K562 (cell line): ENCODE results near the gene PEX13. TPM values are rescaled to one million over a fixed set of nuclear protein-coding genes. Genes with fewer than 3 reads are reported as not detected.

Source experiments
- ATAC-seq: fragments of 200-7000 bp; cut with Tn5 transposase; 3 replicates; pipeline ENCODE4 v1.9.1; 2020; ENCODE audit warnings: moderate library complexity
- BruUV-seq: library from RNA; stranded (reverse); fragments of 400-500 nt; replicated peaks from 2 replicates; lab custom pipeline; 2021; lab: Mats Ljungman, UMichigan
- CTCF ChIA-PET: fragments of 300-600 bp; formaldehyde crosslinking; extraction: SDS; loops from one replicate; lab custom pipeline; 2021; ENCODE audit warnings: low intra/inter-chr PET ratio; lab: Yijun Ruan, JAX
- POLR2A ChIA-PET: fragments of 300-600, 350-650 bp; sonication (Branson Sonifier 250); formaldehyde crosslinking; extraction: SDS; loops from one replicate; lab custom pipeline; 2021; ENCODE audit warnings: antibody characterized with exemption, inconsistent platforms; lab: Yijun Ruan, JAX
- DNase-seq, 4 experiments: peaks; one replicate each; pipeline versions ENCODE4 v3.0.0 to v3.0.0-alpha.2; 2011 to 2018; ENCODE audit warnings: low spot score in 3 of 4, mixed read lengths in 3 of 4; ENCODE audit errors: extremely low read depth in 1 of 4
- FAIRE-seq: peaks from 2 replicates; lab custom pipeline; 2011; peaks lifted over from hg19 to GRCh38; lab: Jason Lieb, UNC
- H2AFZ ChIP-seq: 2 replicates; pipeline ENCODE4 v1.6.0; 2011; ENCODE audit warnings: low read depth, low read length, control low read depth, inconsistent platforms
- H3K27ac ChIP-seq: fragments of 200-600 bp; 3 replicates; pipeline ENCODE4 v1.8.0; 2011; ENCODE audit warnings: low read depth, mild to moderate bottlenecking, control low read depth, inconsistent platforms, low read length, moderate library complexity, mixed read lengths; ENCODE audit errors: extremely low read depth
- H3K27me3 ChIP-seq, 2 experiments: fragments of 300-600 bp in 1 of 2; 2 replicates in 1 of 2; 3 replicates in 1 of 2; pipeline versions ENCODE4 v1.6.0 to v1.8.0; 2011; ENCODE audit warnings: inconsistent platforms in 2 of 2, low read length in 2 of 2, mild to moderate bottlenecking in 1 of 2, mixed read lengths in 1 of 2, moderate library complexity in 1 of 2; ENCODE audit not compliant: control insufficient read depth in 2 of 2, insufficient read depth in 2 of 2
- H3K36me3 ChIP-seq: fragments of 300-600 bp; 3 replicates; pipeline ENCODE4 v1.8.0; 2011; ENCODE audit warnings: mild to moderate bottlenecking, low read length, inconsistent platforms; ENCODE audit not compliant: control insufficient read depth, insufficient read depth
- H3K4me1 ChIP-seq, 2 experiments: fragments of 200-600 bp in 1 of 2; replicated peaks in 1 of 2; 2 replicates in 1 of 2; 3 replicates in 1 of 2; pipeline versions ENCODE4 v1.5.1 to v1.8.0; 2011; ENCODE audit warnings: inconsistent platforms in 2 of 2, low read length in 2 of 2, mild to moderate bottlenecking in 1 of 2, mixed read lengths in 1 of 2, moderate library complexity in 1 of 2; ENCODE audit not compliant: control insufficient read depth in 2 of 2, insufficient read depth in 2 of 2
- H3K4me2 ChIP-seq: 2 replicates; pipeline ENCODE4 v1.6.1; 2011; ENCODE audit warnings: low read length, control low read depth, inconsistent platforms, mixed read lengths; ENCODE audit not compliant: insufficient read depth
- H3K4me3 ChIP-seq: fragments of 200-600 bp; sonication (generic), shearing (Covaris generic); 2 replicates; pipeline ENCODE4 v1.5.1; 2016; ENCODE audit warnings: control low read depth, inconsistent platforms
- H3K79me2 ChIP-seq: fragments of 200-600 bp; 3 replicates; pipeline ENCODE4 v1.8.0; 2011; ENCODE audit warnings: low read length, inconsistent platforms; ENCODE audit not compliant: control insufficient read depth, insufficient read depth
- H3K9ac ChIP-seq, 2 experiments: 2 replicates each; pipeline versions ENCODE4 v1.6.0 to v1.6.1; 2011; ENCODE audit warnings: low read depth in 2 of 2, low read length in 2 of 2, control low read depth in 1 of 2, inconsistent platforms in 1 of 2, mild to moderate bottlenecking in 1 of 2, mixed read lengths in 1 of 2; ENCODE audit not compliant: insufficient read depth in 1 of 2
- H3K9me1 ChIP-seq: one replicate; pipeline ENCODE4 v1.6.0; 2011; ENCODE audit warnings: inconsistent platforms, mild to moderate bottlenecking, low read length, moderate library complexity; ENCODE audit not compliant: control insufficient read depth, insufficient read depth
- H3K9me3 ChIP-seq: replicated peaks from 2 replicates; pipeline ENCODE4 v1.5.1; 2011; ENCODE audit warnings: low read depth, low read length, inconsistent platforms; ENCODE audit not compliant: control insufficient read depth, insufficient read depth
- H4K20me1 ChIP-seq: replicated peaks from 2 replicates; pipeline ENCODE4 v1.6.1; 2011; ENCODE audit warnings: low read length, inconsistent platforms, mixed read lengths; ENCODE audit not compliant: control insufficient read depth, insufficient read depth
- BRCA1 ChIP-seq, 2 experiments: fragments of 450-650 bp in 1 of 2; sonication (generic) in 1 of 2; formaldehyde crosslinking in 1 of 2; IDR thresholded peaks; 2 replicates each; pipeline versions ENCODE4 v1.5.0 to v1.6.1; 2017 to 2020; ENCODE audit warnings: mild to moderate bottlenecking in 1 of 2, missing genetic modification reagents in 1 of 2
- DMBX1 ChIP-seq: fragments of 250-450 bp; sonication (Bioruptor Pico); IDR thresholded peaks from 2 replicates; pipeline ENCODE4 v1.8.0; 2022; ENCODE audit warnings: inconsistent platforms, mild to moderate bottlenecking, moderate library complexity, borderline replicate concordance
- ETV6 ChIP-seq, 3 experiments: fragments of 150-350 bp in 1 of 3; sonication (generic) in 1 of 3; formaldehyde crosslinking in 1 of 3; IDR thresholded peaks; 2 replicates each; pipeline versions ENCODE4 v1.6.1 to v1.8.0; 2014 to 2022; ENCODE audit warnings: borderline replicate concordance in 2 of 3, low read depth in 2 of 3, antibody characterized with exemption in 1 of 3, low read length in 1 of 3, mild to moderate bottlenecking in 1 of 3, missing genetic modification reagents in 1 of 3
- POLR2AphosphoS2 ChIP-seq: IDR thresholded peaks from 2 replicates; pipeline ENCODE4 v1.6.1; 2012; ENCODE audit warnings: low read length, improper control_type of control experiment
- SMARCB1 ChIP-seq: IDR thresholded peaks from 2 replicates; pipeline ENCODE4 v1.6.1; 2011; ENCODE audit warnings: improper control_type of control experiment, low read depth; ENCODE audit not compliant: insufficient read length
- SNIP1 ChIP-seq: fragments of 450-650 bp; IDR thresholded peaks from 2 replicates; pipeline ENCODE4 v1.7.1; 2017; ENCODE audit warnings: low read depth, mild to moderate bottlenecking
- TBL1XR1 ChIP-seq, 2 experiments: IDR thresholded peaks; 2 replicates each; pipeline ENCODE4 v1.6.1; 2012; ENCODE audit warnings: improper control_type of control experiment in 2 of 2, low read length in 2 of 2, mild to moderate bottlenecking in 1 of 2
- ZC3H11A ChIP-seq: IDR thresholded peaks from 2 replicates; pipeline ENCODE4 v1.6.1; 2012; ENCODE audit warnings: low read depth, low read length, improper control_type of control experiment
- ZNF197 ChIP-seq: fragments of 200-800 bp; sonication (Bioruptor generic); IDR thresholded peaks from 2 replicates; pipeline ENCODE4 v1.6.1; 2016; ENCODE audit warnings: low read depth, missing genetic modification characterization, missing compliant biosample characterization
- ZNF699 ChIP-seq: fragments of 250-450 bp; sonication (Bioruptor Pico); IDR thresholded peaks from 2 replicates; pipeline ENCODE4 v1.8.0; 2021; ENCODE audit warnings: mild to moderate bottlenecking, moderate library complexity; ENCODE audit not compliant: insufficient replicate concordance
- ZNF778 ChIP-seq: fragments of 450-650 bp; formaldehyde crosslinking; IDR thresholded peaks from 2 replicates; pipeline ENCODE4 v1.4.0; 2020; ENCODE audit warnings: mild to moderate bottlenecking, moderate library complexity
- WGBS: fragments of 100-300 bp; shearing (Covaris generic); methylation state at CpG from one replicate; pipeline ENCODE4 v1.1.6; 2016; ENCODE audit warnings: low coverage, mixed read lengths; ENCODE audit not compliant: insufficient coverage; ENCODE audit errors: missing lambda C conversion rate; 5-methylcytosine and 5-hydroxymethylcytosine counted together
- in situ Hi-C: fragments of 300-500 bp; cut with MboI; formaldehyde crosslinking; loops from 4 replicates; pipeline ENCODE4 v1.15.0; 2018; ENCODE audit warnings: inconsistent platforms, mixed read lengths
- intact Hi-C: fragments of 100-400 bp; cut with micrococcal nuclease; formaldehyde crosslinking; loops from 2 replicates; pipeline ENCODE4 v1.14.2; 2022
- polyA plus RNA-seq, 8 experiments: library from polyadenylated mRNA; depleted of rRNA in 4 of 8; stranded (reverse) in 5 of 8; unstranded in 3 of 8; fragments of >200 nt; fragmentation: Nextera tagmentation in 2 of 8; fragmentation: Illumina TruSeq in 1 of 8; extraction: Ambion mirVana in 2 of 8; extraction: Trizol in 1 of 8; gene quantifications; 2 replicates each; pipeline versions ENCODE4 v1.2.1 to v1.2.3, GENCODE V29; 2011 to 2014; ENCODE audit warnings: inconsistent platforms in 1 of 8, missing spikeins in 1 of 8
- total RNA-seq, 7 experiments: library from RNA; depleted of rRNA in 6 of 7; stranded (reverse); fragments of >200 nt in 6 of 7; fragmentation: Illumina TruSeq in 2 of 7; extraction: Trizol in 2 of 7; gene quantifications; 2 replicates each; pipeline versions ENCODE4 v1.2.1 to v1.2.3, GENCODE V29; 2011 to 2021; ENCODE audit warnings: low replicate concordance in 1 of 7
- TF ChIP-seq, protein P1 (sequence below): fragments of 450-650 bp; formaldehyde crosslinking; IDR thresholded peaks from 2 replicates; pipeline ENCODE4 v1.4.0; 2022; ENCODE audit warnings: missing genetic modification characterization
- TF ChIP-seq, protein P2 (sequence below): sonication (generic); formaldehyde crosslinking; IDR thresholded peaks from 2 replicates; pipeline ENCODE4 v1.9.0; 2022; ENCODE audit warnings: mild to moderate bottlenecking, missing genetic modification reagents
- TF ChIP-seq, protein P3 (sequence below): fragments of 250-450 bp; sonication (Bioruptor Pico); IDR thresholded peaks from 2 replicates; pipeline ENCODE4 v1.8.0; 2021; ENCODE audit warnings: moderate library complexity, mild to moderate bottlenecking, inconsistent platforms
- TF ChIP-seq, protein P4 (sequence below): fragments of 250-450 bp; sonication (Bioruptor Pico); IDR thresholded peaks from 2 replicates; pipeline ENCODE4 v1.8.0; 2021; ENCODE audit warnings: mild to moderate bottlenecking, moderate library complexity

PEX13 gene
- total and polyA plus RNA-seq, 9 of the 15 experiments (the other 6 are each of a cell fraction or from before 2014, with no cell fraction given), result 4.0 to 30.4 (median 18.8) TPM

DNA sequence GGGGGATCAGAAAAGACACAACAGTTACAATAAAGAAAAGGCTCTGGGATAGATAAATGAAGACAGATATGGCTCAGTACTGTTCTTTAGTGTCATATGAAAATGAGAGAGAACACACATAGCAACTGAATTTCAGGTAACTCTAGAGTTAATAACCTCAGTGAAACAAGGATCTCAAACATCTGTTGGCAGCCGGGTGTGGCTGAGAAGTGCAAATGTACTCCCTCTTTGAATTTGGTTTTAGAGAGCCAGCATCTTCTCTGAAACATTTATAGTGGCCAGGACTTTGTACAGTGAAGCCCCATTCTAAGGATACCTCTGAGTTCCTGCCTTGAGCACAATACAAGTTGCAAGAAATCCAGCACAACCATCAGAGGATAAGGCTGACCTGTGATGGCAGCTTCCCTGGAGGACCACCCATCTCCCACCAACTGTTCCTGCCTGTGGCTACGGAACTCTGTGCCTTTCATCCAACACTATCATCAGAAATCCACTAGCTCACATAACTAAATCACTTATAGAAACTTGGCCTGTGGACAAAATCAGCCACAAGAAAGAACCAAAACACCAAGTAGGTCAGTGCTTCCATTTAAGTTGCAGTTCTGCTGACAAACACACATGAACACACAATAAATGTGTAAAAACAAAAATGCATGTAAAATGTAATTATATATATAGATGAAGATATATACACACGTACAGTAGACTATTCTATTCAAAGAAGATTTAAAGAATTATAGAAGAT lies 37.3 kb upstream of the PEX13 start:
- 25% methylated on average over 3 of the region's 3 CpGs for WGBS
- CTCF ChIA-PET, result no interaction called here
- no peaks in the 10 kb centered on the region for H3K79me2 ChIP-seq
- BruUV-seq, result no TSS peak
- DNase-seq (no peak), ATAC-seq (no peak), FAIRE-seq (no peak)
- H3K4me1 ChIP-seq, result no peaks in the 10 kb centered on the region; a peak in 1 of 5 replicates
- POLR2A ChIA-PET, result interaction anchor here (0.8 to 1.2 kb wide), 3 partner anchors 19 to 95 kb away, joined by 3 read pairs; no protein-coding TSS in a partner anchor
- H3K4me2 ChIP-seq, result no peak overlapping the region
- H3K9me3 ChIP-seq, result no peaks in the 10 kb centered on the region
- H3K9me1 ChIP-seq, result no peaks in the 10 kb centered on the region
- H3K36me3 ChIP-seq, result no peaks in the 10 kb centered on the region
- H3K9ac ChIP-seq, result no peak overlapping the region
- no peak overlapping the region for H3K27ac ChIP-seq
- H3K4me3 ChIP-seq, result no peak overlapping the region
- intact Hi-C loops, result no loop called here
- no peak overlapping the region for H2AFZ ChIP-seq
- in situ Hi-C loops, result no loop called here
- H3K27me3 ChIP-seq, result no peaks in the 10 kb centered on the region
- H4K20me1 ChIP-seq, result no peaks in the 10 kb centered on the region
- TF ChIP-seq, protein P1, sequence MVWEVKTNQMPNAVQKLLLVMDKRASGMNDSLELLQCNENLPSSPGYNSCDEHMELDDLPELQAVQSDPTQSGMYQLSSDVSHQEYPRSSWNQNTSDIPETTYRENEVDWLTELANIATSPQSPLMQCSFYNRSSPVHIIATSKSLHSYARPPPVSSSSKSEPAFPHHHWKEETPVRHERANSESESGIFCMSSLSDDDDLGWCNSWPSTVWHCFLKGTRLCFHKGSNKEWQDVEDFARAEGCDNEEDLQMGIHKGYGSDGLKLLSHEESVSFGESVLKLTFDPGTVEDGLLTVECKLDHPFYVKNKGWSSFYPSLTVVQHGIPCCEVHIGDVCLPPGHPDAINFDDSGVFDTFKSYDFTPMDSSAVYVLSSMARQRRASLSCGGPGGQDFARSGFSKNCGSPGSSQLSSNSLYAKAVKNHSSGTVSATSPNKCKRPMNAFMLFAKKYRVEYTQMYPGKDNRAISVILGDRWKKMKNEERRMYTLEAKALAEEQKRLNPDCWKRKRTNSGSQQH (CRISPR knock-in tag), result no peak
- TF ChIP-seq, protein P2, sequence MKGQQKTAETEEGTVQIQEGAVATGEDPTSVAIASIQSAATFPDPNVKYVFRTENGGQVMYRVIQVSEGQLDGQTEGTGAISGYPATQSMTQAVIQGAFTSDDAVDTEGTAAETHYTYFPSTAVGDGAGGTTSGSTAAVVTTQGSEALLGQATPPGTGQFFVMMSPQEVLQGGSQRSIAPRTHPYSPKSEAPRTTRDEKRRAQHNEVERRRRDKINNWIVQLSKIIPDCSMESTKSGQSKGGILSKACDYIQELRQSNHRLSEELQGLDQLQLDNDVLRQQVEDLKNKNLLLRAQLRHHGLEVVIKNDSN (CRISPR knock-in tag), result no peak
- TF ChIP-seq, protein P3, sequence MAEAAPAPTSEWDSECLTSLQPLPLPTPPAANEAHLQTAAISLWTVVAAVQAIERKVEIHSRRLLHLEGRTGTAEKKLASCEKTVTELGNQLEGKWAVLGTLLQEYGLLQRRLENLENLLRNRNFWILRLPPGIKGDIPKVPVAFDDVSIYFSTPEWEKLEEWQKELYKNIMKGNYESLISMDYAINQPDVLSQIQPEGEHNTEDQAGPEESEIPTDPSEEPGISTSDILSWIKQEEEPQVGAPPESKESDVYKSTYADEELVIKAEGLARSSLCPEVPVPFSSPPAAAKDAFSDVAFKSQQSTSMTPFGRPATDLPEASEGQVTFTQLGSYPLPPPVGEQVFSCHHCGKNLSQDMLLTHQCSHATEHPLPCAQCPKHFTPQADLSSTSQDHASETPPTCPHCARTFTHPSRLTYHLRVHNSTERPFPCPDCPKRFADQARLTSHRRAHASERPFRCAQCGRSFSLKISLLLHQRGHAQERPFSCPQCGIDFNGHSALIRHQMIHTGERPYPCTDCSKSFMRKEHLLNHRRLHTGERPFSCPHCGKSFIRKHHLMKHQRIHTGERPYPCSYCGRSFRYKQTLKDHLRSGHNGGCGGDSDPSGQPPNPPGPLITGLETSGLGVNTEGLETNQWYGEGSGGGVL (CRISPR knock-in tag), result no peak
- TF ChIP-seq BRCA1 (IDR thresholded peaks at IDR 0.05) (no peak), BRCA1 (CRISPR knock-in tag; IDR thresholded peaks at IDR 0.05) (no peak), SMARCB1 (no peak), DMBX1 (CRISPR knock-in tag) (no peak), SNIP1 (no peak), ZNF197 (CRISPR knock-in tag) (no peak), ZNF778 (no peak), POLR2AphosphoS2 (no peak), ETV6 (IDR thresholded peaks at IDR 0.05; ENCODE audit: borderline replicate concordance in 1 of 2, low read depth in 2 of 2, low read length in 1 of 2) (no peak), ETV6 (CRISPR knock-in tag; IDR thresholded peaks at IDR 0.05; ENCODE audit: borderline replicate concordance) (no peak), ZNF699 (CRISPR knock-in tag) (no peak), ZC3H11A (no peak), TBL1XR1 (IDR thresholded peaks at IDR 0.05; ENCODE audit: low read length in 2 of 2) (no peak)
- TF ChIP-seq, protein P4, sequence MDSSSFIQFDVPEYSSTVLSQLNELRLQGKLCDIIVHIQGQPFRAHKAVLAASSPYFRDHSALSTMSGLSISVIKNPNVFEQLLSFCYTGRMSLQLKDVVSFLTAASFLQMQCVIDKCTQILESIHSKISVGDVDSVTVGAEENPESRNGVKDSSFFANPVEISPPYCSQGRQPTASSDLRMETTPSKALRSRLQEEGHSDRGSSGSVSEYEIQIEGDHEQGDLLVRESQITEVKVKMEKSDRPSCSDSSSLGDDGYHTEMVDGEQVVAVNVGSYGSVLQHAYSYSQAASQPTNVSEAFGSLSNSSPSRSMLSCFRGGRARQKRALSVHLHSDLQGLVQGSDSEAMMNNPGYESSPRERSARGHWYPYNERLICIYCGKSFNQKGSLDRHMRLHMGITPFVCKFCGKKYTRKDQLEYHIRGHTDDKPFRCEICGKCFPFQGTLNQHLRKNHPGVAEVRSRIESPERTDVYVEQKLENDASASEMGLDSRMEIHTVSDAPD (CRISPR knock-in tag), result no peak
